ENCODE data around the gene HBQ1.
A peak's percentile ranks its signal among the peaks of the same experiment; 100 is the strongest.
"Not testable (repeated sequence)": the region's sequence is repeated elsewhere in the genome, so short reads cannot be mapped to it uniquely, and the experiment has no call there.

The HBQ1 gene

GRCh38 chr16:153550-154216 is 26.6 kb upstream of the HBQ1 start:
- not testable (repeated sequence) for H3K36me3 Mint-ChIP-seq (ENCODE audit: low read depth); H3K9me3 Mint-ChIP-seq; H3K4me3 Mint-ChIP-seq; H3K27ac Mint-ChIP-seq
- Mint-ChIP-seq H3K27me3 (peaks cover 40% of the 10 kb centered on the region), H3K4me1 (ENCODE audit: low read depth) (peaks cover 10% of the 10 kb centered on the region)

- H3K4me3 Mint-ChIP-seq: peak overlapping the region; percentile 78
- no peaks in the 10 kb centered on the region for H3K36me3 Mint-ChIP-seq (ENCODE audit: low read depth)
- H3K4me1 Mint-ChIP-seq (ENCODE audit: low read depth): peaks cover 10% of the 10 kb centered on the region
- peaks cover 37% of the 10 kb centered on the region for H3K27me3 Mint-ChIP-seq
- H3K27ac Mint-ChIP-seq: no peak overlapping the region
- no peaks in the 10 kb centered on the region for H3K9me3 Mint-ChIP-seq
Observed at GRCh38 chr16:154217-155030, 25.8 kb upstream of the HBQ1 start.

GRCh38 chr16:155031-155398 is 25.2 kb upstream of the HBQ1 start:
- peaks cover 10% of the 10 kb centered on the region for H3K4me1 Mint-ChIP-seq (ENCODE audit: low read depth)
- H3K27me3 Mint-ChIP-seq: peaks cover 34% of the 10 kb centered on the region
- H3K27ac Mint-ChIP-seq: no peak overlapping the region
- peak overlapping the region; percentile 78 for H3K4me3 Mint-ChIP-seq
- H3K36me3 Mint-ChIP-seq (ENCODE audit: low read depth): no peaks in the 10 kb centered on the region
- no peaks in the 10 kb centered on the region for H3K9me3 Mint-ChIP-seq

- H3K9me3 Mint-ChIP-seq: no peaks in the 10 kb centered on the region
- no peak overlapping the region for H3K4me3 Mint-ChIP-seq
- H3K27ac Mint-ChIP-seq: no peak overlapping the region
- peaks cover 38% of the 10 kb centered on the region for H3K27me3 Mint-ChIP-seq
- no peaks in the 10 kb centered on the region for H3K36me3 Mint-ChIP-seq (ENCODE audit: low read depth)
- peaks cover 8% of the 10 kb centered on the region for H3K4me1 Mint-ChIP-seq (ENCODE audit: low read depth)
Observed at GRCh38 chr16:159136-159849, 21.0 kb upstream of the HBQ1 start.

GRCh38 chr16:160242-160641 is 20.0 kb upstream of the HBQ1 start:
- H3K4me3 Mint-ChIP-seq; H3K27ac Mint-ChIP-seq; H3K36me3 Mint-ChIP-seq (ENCODE audit: low read depth); H3K4me1 Mint-ChIP-seq (ENCODE audit: low read depth); H3K9me3 Mint-ChIP-seq: not testable (repeated sequence)
- peaks cover 32% of the 10 kb centered on the region for H3K27me3 Mint-ChIP-seq

- no peak overlapping the region for H3K4me3 Mint-ChIP-seq
- H3K4me1 Mint-ChIP-seq (ENCODE audit: low read depth): peaks cover 5% of the 10 kb centered on the region
- no peaks in the 10 kb centered on the region for H3K36me3 Mint-ChIP-seq (ENCODE audit: low read depth)
- no peak overlapping the region for H3K27ac Mint-ChIP-seq
- no peaks in the 10 kb centered on the region for H3K9me3 Mint-ChIP-seq
- peaks cover 34% of the 10 kb centered on the region for H3K27me3 Mint-ChIP-seq
Observed at GRCh38 chr16:160691-161190, 19.5 kb upstream of the HBQ1 start.

GRCh38 chr16:162271-162991 is 17.8 kb upstream of the HBQ1 start:
- no peak overlapping the region for H3K27ac Mint-ChIP-seq
- no peaks in the 10 kb centered on the region for H3K36me3 Mint-ChIP-seq (ENCODE audit: low read depth)
- peaks cover 43% of the 10 kb centered on the region for H3K27me3 Mint-ChIP-seq
- no peaks in the 10 kb centered on the region for H3K9me3 Mint-ChIP-seq
- no peak overlapping the region for H3K4me3 Mint-ChIP-seq
- H3K4me1 Mint-ChIP-seq (ENCODE audit: low read depth): peaks cover 16% of the 10 kb centered on the region

DNA sequence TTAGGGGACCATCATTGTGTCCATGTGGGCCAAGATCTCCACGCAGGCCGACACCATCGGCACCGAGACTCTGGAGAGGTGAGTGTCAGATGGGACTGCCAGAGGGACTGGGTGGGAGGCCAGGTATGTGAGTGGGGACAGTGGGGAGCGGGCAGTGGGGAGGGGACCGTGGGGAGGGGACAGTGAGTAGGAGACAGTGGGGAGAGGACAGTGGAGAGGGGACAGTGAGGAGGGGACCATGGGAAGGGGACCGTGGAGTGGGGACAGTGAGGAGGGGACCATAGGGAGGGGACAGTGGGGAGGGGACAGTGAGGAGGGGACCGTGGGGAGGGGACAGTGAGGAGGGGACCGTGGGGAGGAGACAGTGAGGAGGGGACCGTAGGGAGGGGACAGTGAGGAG is 17.1 kb upstream of the HBQ1 start:
- Mint-ChIP-seq H3K27me3 (peaks cover 43% of the 10 kb centered on the region), H3K4me1 (ENCODE audit: low read depth) (peaks cover 16% of the 10 kb centered on the region)
- H3K9me3 Mint-ChIP-seq; H3K4me3 Mint-ChIP-seq; H3K27ac Mint-ChIP-seq; H3K36me3 Mint-ChIP-seq (ENCODE audit: low read depth): not testable (repeated sequence)

GRCh38 chr16:163696-164095 is 16.6 kb upstream of the HBQ1 start:
- H3K27ac Mint-ChIP-seq; H3K36me3 Mint-ChIP-seq (ENCODE audit: low read depth); H3K9me3 Mint-ChIP-seq; H3K4me3 Mint-ChIP-seq: not testable (repeated sequence)
- Mint-ChIP-seq H3K27me3 (peaks cover 45% of the 10 kb centered on the region), H3K4me1 (ENCODE audit: low read depth) (peaks cover 16% of the 10 kb centered on the region)

GRCh38 chr16:164134-164823 is 16.0 kb upstream of the HBQ1 start:
- Mint-ChIP-seq H3K27me3 (peaks cover 44% of the 10 kb centered on the region), H3K4me1 (ENCODE audit: low read depth) (peaks cover 16% of the 10 kb centered on the region)
- H3K4me3 Mint-ChIP-seq; H3K9me3 Mint-ChIP-seq; H3K27ac Mint-ChIP-seq; H3K36me3 Mint-ChIP-seq (ENCODE audit: low read depth): not testable (repeated sequence)

- Mint-ChIP-seq H3K27ac (no peak overlapping the region), H3K4me1 (ENCODE audit: low read depth) (peaks cover 16% of the 10 kb centered on the region), H3K27me3 (peaks cover 45% of the 10 kb centered on the region), H3K9me3 (no peaks in the 10 kb centered on the region), H3K4me3 (no peak overlapping the region), H3K36me3 (ENCODE audit: low read depth) (no peaks in the 10 kb centered on the region)
Observed at GRCh38 chr16:164827-165538, 15.3 kb upstream of the HBQ1 start.

- Mint-ChIP-seq H3K9me3 (no peaks in the 10 kb centered on the region), H3K27me3 (peaks cover 51% of the 10 kb centered on the region), H3K36me3 (ENCODE audit: low read depth) (no peaks in the 10 kb centered on the region), H3K4me1 (ENCODE audit: low read depth) (peaks cover 16% of the 10 kb centered on the region), H3K27ac (no peak within 1 kb of the TSS), H3K4me3 (peak within 1 kb of the TSS; percentile 30)
Observed at GRCh38 chr16:165539-166374, 14.5 kb upstream of the HBQ1 start, which contains the start of gene HBM. Gene HBM, plus strand, starts transcription at chr16:165978. Its CDS starts 20 bp downstream, at chr16:165998.

Measured in stimulated activated naive CD8-positive, alpha-beta T cell treated with anti-CD3 and anti-CD28 coated beads, Interleukin-15, Interleukin-2, amounts not matched to agents 100 ng/mL and 50 ng/mL, for 24 hours (primary cell).